Neural progenitor cell (in vitro differentiated cells): Measurements from ENCODE around the gene FSTL5. TPM values are rescaled to one million over a fixed set of nuclear protein-coding genes. Genes with fewer than 3 reads are reported as not detected.

ENCODE experiments used
- DNase-seq: peaks from one replicate; pipeline ENCODE4 v3.0.0-alpha.2; 2016; ENCODE audit warnings: low spot score
- H2AFZ ChIP-seq: fragments of 200-600 bp; sonication (generic); replicated peaks from 2 replicates; pipeline ENCODE4 v1.6.1; 2016; ENCODE audit warnings: antibody characterized with exemption
- H3F3A ChIP-seq: fragments of 200-600 bp; sonication (generic); 2 replicates; pipeline ENCODE4 v1.6.1; 2016; ENCODE audit warnings: antibody characterized with exemption, low read depth
- H3K27ac ChIP-seq: fragments of 200-600 bp; sonication (generic); 2 replicates; pipeline ENCODE4 v1.5.1; 2016; ENCODE audit warnings: mild to moderate bottlenecking
- H3K27me3 ChIP-seq: fragments of 200-600 bp; sonication (generic); 2 replicates; pipeline ENCODE4 v1.6.1; 2016; ENCODE audit warnings: mild to moderate bottlenecking, moderate library complexity
- H3K36me3 ChIP-seq: fragments of 200-600 bp; sonication (generic); 2 replicates; pipeline ENCODE4 v1.5.1; 2016
- H3K4me1 ChIP-seq: fragments of 200-600 bp; sonication (generic); 2 replicates; pipeline ENCODE4 v1.6.1; 2016; ENCODE audit warnings: mixed run types
- H3K4me2 ChIP-seq: fragments of 200-600 bp; sonication (generic); 2 replicates; pipeline ENCODE4 v1.6.1; 2016
- H3K4me3 ChIP-seq: fragments of 200-600 bp; sonication (generic); 2 replicates; pipeline ENCODE4 v1.5.1; 2016
- H3K79me2 ChIP-seq: fragments of 200-600 bp; sonication (generic); 2 replicates; pipeline ENCODE4 v1.6.1; 2016; ENCODE audit warnings: low read depth
- H3K9ac ChIP-seq: fragments of 200-600 bp; sonication (generic); 2 replicates; pipeline ENCODE4 v1.6.1; 2016
- H3K9me3 ChIP-seq: fragments of 200-600 bp; sonication (generic); 2 replicates; pipeline ENCODE4 v1.5.1; 2016; ENCODE audit warnings: low read depth
- H4K20me1 ChIP-seq: fragments of 200-600 bp; sonication (generic); 2 replicates; pipeline ENCODE4 v1.6.1; 2016; ENCODE audit warnings: low read depth
- H3K27ac Mint-ChIP-seq: 3 replicates; pipeline ENCODE4 v1.8.0; 2021; ENCODE audit warnings: mixed read lengths
- H3K27me3 Mint-ChIP-seq: 2 replicates; pipeline ENCODE4 v1.8.0; 2022; ENCODE audit warnings: low read depth, mild to moderate bottlenecking, inconsistent platforms, moderate library complexity, mixed read lengths; ENCODE audit not compliant: insufficient read depth
- H3K36me3 Mint-ChIP-seq: 3 replicates; pipeline ENCODE4 v1.8.0; 2021; ENCODE audit warnings: mixed read lengths
- H3K4me1 Mint-ChIP-seq: 3 replicates; pipeline ENCODE4 v1.8.0; 2021; ENCODE audit warnings: mixed read lengths
- H3K4me3 Mint-ChIP-seq: 3 replicates; pipeline ENCODE4 v1.8.0; 2021; ENCODE audit warnings: mild to moderate bottlenecking, moderate library complexity, mixed read lengths
- H3K9me3 Mint-ChIP-seq: 3 replicates; pipeline ENCODE4 v1.8.0; 2020; ENCODE audit warnings: mixed read lengths
- EZH2 ChIP-seq: fragments of 200-600 bp; sonication (generic); IDR thresholded peaks from 2 replicates; pipeline ENCODE4 v1.6.1; 2017; ENCODE audit warnings: antibody characterized with exemption, mild to moderate bottlenecking, moderate library complexity
- EZH2phosphoT487 ChIP-seq: fragments of 200-600 bp; sonication (generic); IDR thresholded peaks from 2 replicates; pipeline ENCODE4 v1.6.1; 2017; ENCODE audit warnings: antibody characterized with exemption
- total RNA-seq: library from RNA; depleted of rRNA; stranded (reverse); fragments of >200 nt; gene quantifications from 2 replicates; pipeline ENCODE4 v1.2.3, GENCODE V29; 2015; ENCODE audit warnings: low replicate concordance
- TF ChIP-seq, protein P1 (sequence below): fragments of 200-600 bp; sonication (generic); IDR thresholded peaks from 2 replicates; pipeline ENCODE4 v1.5.1; 2017; ENCODE audit warnings: antibody characterized with exemption, mild to moderate bottlenecking

FSTL5 gene
- total RNA-seq, 1 donor from 2014 or later = not detected

DNA sequence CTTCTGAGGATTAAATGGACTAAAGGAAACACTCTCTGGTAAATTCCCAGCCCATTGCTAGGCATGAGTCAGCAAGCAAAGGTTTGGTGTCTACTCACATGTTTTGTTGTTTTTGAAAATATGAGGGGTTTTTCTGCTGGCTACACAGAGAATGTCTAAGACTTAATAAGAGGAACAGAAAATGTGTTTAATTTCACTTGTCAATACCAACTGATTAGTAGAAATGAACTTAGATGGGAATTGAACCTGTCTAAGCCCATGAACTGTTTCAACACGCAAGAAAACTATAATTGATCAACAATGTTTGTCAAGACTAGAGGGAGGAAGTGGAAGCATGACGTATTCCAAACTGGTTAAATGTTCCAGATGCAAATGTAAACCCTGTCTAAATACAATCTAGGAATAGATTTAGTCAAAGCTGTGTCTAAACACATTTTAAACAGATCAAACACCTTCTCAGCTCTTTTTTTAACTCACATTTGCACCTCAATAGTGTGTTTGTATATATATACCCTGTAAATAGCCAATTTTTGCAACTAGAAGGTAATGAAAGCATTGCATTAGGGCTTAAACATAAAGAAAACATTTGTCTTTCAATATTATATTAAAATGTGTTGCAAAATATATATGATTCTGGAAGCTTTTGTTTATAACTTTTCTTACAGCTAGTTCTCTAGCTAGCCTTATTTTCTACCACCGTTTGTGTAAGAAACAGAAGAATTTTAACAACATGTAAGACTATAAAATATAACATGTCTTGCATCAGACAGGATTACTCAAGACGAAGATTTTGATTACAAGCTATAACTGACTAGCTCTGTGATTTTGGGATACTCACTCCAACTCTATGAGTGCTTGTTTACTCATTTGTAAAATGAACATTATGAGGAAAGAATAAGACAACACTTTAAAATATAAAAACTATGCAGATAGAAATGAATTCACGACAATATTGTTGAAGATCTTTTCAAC lies 607.8 kb downstream of the FSTL5 start:
- no peaks in the 10 kb centered on the region for H4K20me1 ChIP-seq
- H3K4me1 ChIP-seq = no peaks in the 10 kb centered on the region
- no peaks in the 10 kb centered on the region for H3K36me3 ChIP-seq
- no peak overlapping the region for H3K4me3 ChIP-seq
- DNase-seq = no peak
- Mint-ChIP-seq H3K4me3 (no peak overlapping the region), H3K9me3 (no peaks in the 10 kb centered on the region), H3K27me3 (no peaks in the 10 kb centered on the region), H3K36me3 (no peaks in the 10 kb centered on the region), H3K4me1 (peaks cover 10% of the 10 kb centered on the region), H3K27ac (no peak overlapping the region)
- H3K27ac ChIP-seq = no peak overlapping the region
- H3K9me3 ChIP-seq = no peaks in the 10 kb centered on the region
- TF ChIP-seq EZH2 = no peak
- TF ChIP-seq, protein P1, sequence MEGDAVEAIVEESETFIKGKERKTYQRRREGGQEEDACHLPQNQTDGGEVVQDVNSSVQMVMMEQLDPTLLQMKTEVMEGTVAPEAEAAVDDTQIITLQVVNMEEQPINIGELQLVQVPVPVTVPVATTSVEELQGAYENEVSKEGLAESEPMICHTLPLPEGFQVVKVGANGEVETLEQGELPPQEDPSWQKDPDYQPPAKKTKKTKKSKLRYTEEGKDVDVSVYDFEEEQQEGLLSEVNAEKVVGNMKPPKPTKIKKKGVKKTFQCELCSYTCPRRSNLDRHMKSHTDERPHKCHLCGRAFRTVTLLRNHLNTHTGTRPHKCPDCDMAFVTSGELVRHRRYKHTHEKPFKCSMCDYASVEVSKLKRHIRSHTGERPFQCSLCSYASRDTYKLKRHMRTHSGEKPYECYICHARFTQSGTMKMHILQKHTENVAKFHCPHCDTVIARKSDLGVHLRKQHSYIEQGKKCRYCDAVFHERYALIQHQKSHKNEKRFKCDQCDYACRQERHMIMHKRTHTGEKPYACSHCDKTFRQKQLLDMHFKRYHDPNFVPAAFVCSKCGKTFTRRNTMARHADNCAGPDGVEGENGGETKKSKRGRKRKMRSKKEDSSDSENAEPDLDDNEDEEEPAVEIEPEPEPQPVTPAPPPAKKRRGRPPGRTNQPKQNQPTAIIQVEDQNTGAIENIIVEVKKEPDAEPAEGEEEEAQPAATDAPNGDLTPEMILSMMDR = no peak
- no peak for TF ChIP-seq EZH2phosphoT487
- no peaks in the 10 kb centered on the region for H3K27me3 ChIP-seq
- H2AFZ ChIP-seq = no peak overlapping the region
- H3K4me2 ChIP-seq = no peak overlapping the region
- no peak overlapping the region for H3K9ac ChIP-seq
- H3K79me2 ChIP-seq = no peaks in the 10 kb centered on the region
- H3F3A ChIP-seq = no peaks in the 10 kb centered on the region

DNA sequence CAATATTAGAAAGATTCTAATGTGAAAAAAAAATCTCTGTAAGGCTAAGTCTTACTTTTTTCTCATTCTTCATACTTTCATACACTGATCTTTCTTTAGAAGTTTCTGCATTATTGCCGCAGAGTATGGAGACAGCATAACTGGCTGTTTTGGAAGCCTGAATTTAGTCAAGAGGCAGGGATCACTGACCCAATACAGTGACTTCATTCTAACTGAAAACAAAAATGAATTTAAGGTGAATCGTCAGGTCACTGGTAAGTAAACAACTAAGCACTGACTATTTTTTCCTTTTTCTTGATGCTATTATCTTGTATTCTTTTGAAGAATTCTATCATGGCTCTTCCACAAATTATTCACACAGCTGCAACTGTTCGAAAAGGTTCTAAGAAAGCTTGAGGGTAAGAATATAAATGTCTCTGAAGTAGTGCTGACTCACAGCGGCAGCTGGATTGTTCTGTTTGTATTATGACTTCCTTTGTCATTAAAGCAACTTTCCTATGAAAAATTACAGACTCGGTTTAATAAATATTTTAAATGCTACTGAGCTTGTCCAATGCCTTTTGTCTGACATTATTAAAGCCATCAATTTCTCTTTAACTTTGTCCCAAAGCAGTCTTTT lies 609.3 kb downstream of the FSTL5 start:
- Mint-ChIP-seq H3K27me3 (no peaks in the 10 kb centered on the region), H3K4me3 (no peak overlapping the region), H3K27ac (peak overlapping the region; percentile 37), H3K9me3 (no peaks in the 10 kb centered on the region), H3K4me1 (peaks cover 10% of the 10 kb centered on the region), H3K36me3 (no peaks in the 10 kb centered on the region)
- H3K9me3 ChIP-seq = no peaks in the 10 kb centered on the region
- no peaks in the 10 kb centered on the region for H3F3A ChIP-seq
- H3K79me2 ChIP-seq = no peaks in the 10 kb centered on the region
- no peaks in the 10 kb centered on the region for H3K36me3 ChIP-seq
- no peaks in the 10 kb centered on the region for H3K27me3 ChIP-seq
- H3K27ac ChIP-seq = no peak overlapping the region
- H3K4me1 ChIP-seq = no peaks in the 10 kb centered on the region
- no peak for DNase-seq
- no peak overlapping the region for H3K4me2 ChIP-seq
- H3K4me3 ChIP-seq = no peak overlapping the region
- no peaks in the 10 kb centered on the region for H4K20me1 ChIP-seq
- peak overlapping the region; percentile 12 for H2AFZ ChIP-seq
- TF ChIP-seq EZH2phosphoT487 (no peak), EZH2 (no peak)
- TF ChIP-seq, protein P1 = no peak
- H3K9ac ChIP-seq = no peak overlapping the region

DNA sequence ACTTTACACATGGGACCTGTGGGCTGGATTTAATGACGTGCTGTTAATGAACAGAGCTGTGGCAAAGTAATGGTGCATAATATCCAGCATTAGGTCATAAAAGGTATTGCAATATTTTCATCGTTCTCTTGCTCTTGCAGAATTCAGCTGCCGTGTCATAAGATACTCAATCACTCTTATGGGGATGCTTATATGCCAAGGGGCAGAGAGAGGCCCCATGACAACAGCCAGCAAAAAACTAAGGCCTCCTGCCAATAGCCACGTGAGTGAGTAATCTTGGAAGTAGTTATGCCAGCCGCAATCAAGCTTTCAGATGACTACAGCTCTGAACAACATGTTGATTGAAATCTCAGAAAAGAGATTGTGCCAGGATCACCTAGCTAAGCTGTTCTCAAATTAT lies 616.9 kb downstream of the FSTL5 start:
- no peaks in the 10 kb centered on the region for H3K79me2 ChIP-seq
- Mint-ChIP-seq H3K27ac (no peak overlapping the region), H3K36me3 (no peaks in the 10 kb centered on the region), H3K9me3 (no peaks in the 10 kb centered on the region), H3K4me1 (no peaks in the 10 kb centered on the region), H3K4me3 (no peak overlapping the region), H3K27me3 (no peaks in the 10 kb centered on the region)
- DNase-seq = no peak
- H3K9me3 ChIP-seq = no peaks in the 10 kb centered on the region
- no peak overlapping the region for H3K9ac ChIP-seq
- no peaks in the 10 kb centered on the region for H3K27me3 ChIP-seq
- H2AFZ ChIP-seq = no peak overlapping the region
- H3K36me3 ChIP-seq = no peaks in the 10 kb centered on the region
- no peak overlapping the region for H3K27ac ChIP-seq
- H4K20me1 ChIP-seq = no peaks in the 10 kb centered on the region
- no peak overlapping the region for H3K4me3 ChIP-seq
- TF ChIP-seq EZH2phosphoT487 (no peak), EZH2 (no peak)
- TF ChIP-seq, protein P1 = no peak
- no peaks in the 10 kb centered on the region for H3F3A ChIP-seq
- H3K4me2 ChIP-seq = no peak overlapping the region
- no peaks in the 10 kb centered on the region for H3K4me1 ChIP-seq
